K562 (cell line): ENCODE results near the gene HPDL. TPM values are rescaled to one million over a fixed set of nuclear protein-coding genes. Genes with fewer than 3 reads are reported as not detected.

Experiments used
- C11orf30 ChIP-seq: fragments of 450-650 bp; IDR thresholded peaks from 2 replicates; pipeline ENCODE4 v1.6.1; 2016; ENCODE audit warnings: low read depth, mild to moderate bottlenecking
- FOXJ2 ChIP-seq: fragments of 200-800 bp; sonication (Bioruptor generic); IDR thresholded peaks from 2 replicates; pipeline ENCODE4 v1.6.1; 2016; ENCODE audit warnings: missing genetic modification characterization, missing compliant biosample characterization
- GTF2F1 ChIP-seq: IDR thresholded peaks from 2 replicates; pipeline ENCODE4 v1.6.1; 2011; ENCODE audit warnings: low read depth, low read length, improper control_type of control experiment
- ILK ChIP-seq: fragments of 450-650 bp; IDR thresholded peaks from 2 replicates; pipeline ENCODE4 v1.6.1; 2016; ENCODE audit warnings: missing genetic modification characterization, low read depth, mild to moderate bottlenecking, missing compliant biosample characterization, moderate library complexity, borderline replicate concordance
- KAT2B ChIP-seq: IDR thresholded peaks from one replicate; pipeline ENCODE4 v1.6.1; 2012; ENCODE audit warnings: low read depth, mild to moderate bottlenecking, control low read depth, inconsistent platforms, low read length, moderate library complexity
- MCM7 ChIP-seq, 2 experiments: fragments of 450-650 bp; IDR thresholded peaks; 2 replicates each; pipeline ENCODE4 v1.6.1; 2016 to 2018
- PHTF2 ChIP-seq: fragments of 250-450 bp; sonication (Bioruptor Pico); IDR thresholded peaks from 2 replicates; pipeline ENCODE4 v1.5.0; 2021; ENCODE audit warnings: mild to moderate bottlenecking
- POLR2G ChIP-seq: fragments of 200-400 bp; formaldehyde crosslinking; IDR thresholded peaks from 2 replicates; pipeline ENCODE4 v1.6.1; 2017; ENCODE audit warnings: low read depth, mild to moderate bottlenecking, antibody characterized with exemption, low read length, moderate library complexity
- ZBTB8A ChIP-seq: fragments of 450-650 bp; IDR thresholded peaks from 2 replicates; pipeline ENCODE4 v1.6.1; 2018; ENCODE audit warnings: mild to moderate bottlenecking, moderate library complexity; ENCODE audit not compliant: partially characterized antibody
- ZKSCAN1 ChIP-seq: fragments of 150-350 bp; IDR thresholded peaks from 2 replicates; pipeline ENCODE4 v1.6.1; 2016; ENCODE audit warnings: low read depth, low read length
- ZNF12 ChIP-seq: sonication (generic); formaldehyde crosslinking; IDR thresholded peaks from 2 replicates; pipeline ENCODE4 v1.4.0; 2020; ENCODE audit warnings: mild to moderate bottlenecking, missing genetic modification reagents
- ZNF561 ChIP-seq: fragments of 450-650 bp; formaldehyde crosslinking; conservative IDR thresholded peaks from 2 replicates; pipeline ENCODE4 v1.4.0; 2020; ENCODE audit warnings: mild to moderate bottlenecking, moderate library complexity
- polyA plus RNA-seq, 8 experiments: library from polyadenylated mRNA; depleted of rRNA in 4 of 8; stranded (reverse) in 5 of 8; unstranded in 3 of 8; fragments of >200 nt; fragmentation: Nextera tagmentation in 2 of 8; fragmentation: Illumina TruSeq in 1 of 8; extraction: Ambion mirVana in 2 of 8; extraction: Trizol in 1 of 8; gene quantifications; 2 replicates each; pipeline versions ENCODE4 v1.2.1 to v1.2.3, GENCODE V29; 2011 to 2014; ENCODE audit warnings: inconsistent platforms in 1 of 8, missing spikeins in 1 of 8
- total RNA-seq, 7 experiments: library from RNA; depleted of rRNA in 6 of 7; stranded (reverse); fragments of >200 nt in 6 of 7; fragmentation: Illumina TruSeq in 2 of 7; extraction: Trizol in 2 of 7; gene quantifications; 2 replicates each; pipeline versions ENCODE4 v1.2.1 to v1.2.3, GENCODE V29; 2011 to 2021; ENCODE audit warnings: low replicate concordance in 1 of 7
- TF ChIP-seq, protein P1 (sequence below): sonication (generic); formaldehyde crosslinking; IDR thresholded peaks from 2 replicates; pipeline ENCODE4 v1.8.0; 2022; ENCODE audit warnings: mild to moderate bottlenecking, missing genetic modification reagents
- TF ChIP-seq, protein P2 (sequence below): fragments of 450-650 bp; IDR thresholded peaks from 2 replicates; pipeline ENCODE4 v1.6.1; 2014; ENCODE audit warnings: low read depth, mild to moderate bottlenecking, moderate library complexity, borderline replicate concordance
- TF ChIP-seq, protein P3 (sequence below): fragments of 250-450 bp; sonication (Bioruptor Pico); IDR thresholded peaks from 2 replicates; pipeline ENCODE4 v1.4.0; 2020; ENCODE audit warnings: mild to moderate bottlenecking, moderate library complexity, borderline replicate concordance
- TF ChIP-seq, protein P4 (sequence below): fragments of 250-450 bp; sonication (Bioruptor Pico); IDR thresholded peaks from 2 replicates; pipeline ENCODE4 v1.5.0; 2021; ENCODE audit warnings: mild to moderate bottlenecking, moderate library complexity
- TF ChIP-seq, protein P5 (sequence below): fragments of 450-650 bp; IDR thresholded peaks from 2 replicates; pipeline ENCODE4 v1.7.0; 2016; ENCODE audit warnings: borderline replicate concordance

HPDL gene
- total and polyA plus RNA-seq, 9 of the 15 experiments (the other 6 are each of a cell fraction or from before 2014, with no cell fraction given), result not detected

DNA sequence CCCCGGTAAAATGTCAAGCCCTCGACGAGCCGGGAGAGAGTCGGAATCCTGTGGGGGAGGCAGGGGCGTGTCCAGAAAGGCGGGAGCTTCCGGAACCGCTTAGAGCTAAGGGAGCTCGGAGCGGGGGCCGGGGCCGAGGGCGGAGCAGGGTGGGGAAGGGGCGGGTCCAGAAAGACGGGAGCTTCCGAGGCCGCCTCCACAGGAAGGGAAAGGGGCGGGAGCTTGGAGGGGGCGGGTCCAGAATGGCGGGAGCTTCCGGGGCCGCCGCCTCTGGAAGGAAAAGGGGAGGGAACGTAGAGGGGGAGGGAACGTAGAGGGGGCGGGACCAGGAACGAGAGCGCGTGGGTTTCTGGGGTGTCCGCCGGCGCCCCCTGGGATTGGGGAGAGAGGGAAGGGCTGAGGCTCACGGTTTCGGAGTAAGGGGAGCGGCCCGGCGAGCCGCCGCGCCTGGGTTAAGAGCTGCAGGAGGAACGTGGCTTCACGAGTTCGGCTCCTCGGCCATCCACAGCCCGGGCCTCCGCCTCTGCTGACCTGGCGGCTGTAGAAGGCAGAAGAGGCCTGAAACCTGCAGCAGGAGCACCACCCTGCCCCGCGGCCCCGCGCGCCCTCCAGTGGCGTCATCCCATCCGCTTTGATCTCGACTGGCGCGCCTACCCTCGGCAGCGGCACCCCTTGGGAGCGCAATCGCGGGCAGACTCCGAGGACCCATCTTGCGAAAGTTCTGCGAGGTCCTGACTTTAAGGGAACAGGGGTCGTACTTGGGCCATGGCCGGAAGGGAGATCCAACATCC lies 23.0 kb upstream of the HPDL start (continued):
- no peak for TF ChIP-seq FOXJ2
- TF ChIP-seq, protein P1, sequence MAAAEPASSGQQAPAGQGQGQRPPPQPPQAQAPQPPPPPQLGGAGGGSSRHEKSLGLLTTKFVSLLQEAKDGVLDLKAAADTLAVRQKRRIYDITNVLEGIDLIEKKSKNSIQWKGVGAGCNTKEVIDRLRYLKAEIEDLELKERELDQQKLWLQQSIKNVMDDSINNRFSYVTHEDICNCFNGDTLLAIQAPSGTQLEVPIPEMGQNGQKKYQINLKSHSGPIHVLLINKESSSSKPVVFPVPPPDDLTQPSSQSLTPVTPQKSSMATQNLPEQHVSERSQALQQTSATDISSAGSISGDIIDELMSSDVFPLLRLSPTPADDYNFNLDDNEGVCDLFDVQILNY (CRISPR knock-in tag), result peak; percentile 87
- peak; percentile 95 for TF ChIP-seq POLR2G
- no peak for TF ChIP-seq PHTF2
- TF ChIP-seq MCM7 (IDR thresholded peaks at IDR 0.05), result no peak
- TF ChIP-seq C11orf30, result peak; percentile 82
- TF ChIP-seq, protein P2, sequence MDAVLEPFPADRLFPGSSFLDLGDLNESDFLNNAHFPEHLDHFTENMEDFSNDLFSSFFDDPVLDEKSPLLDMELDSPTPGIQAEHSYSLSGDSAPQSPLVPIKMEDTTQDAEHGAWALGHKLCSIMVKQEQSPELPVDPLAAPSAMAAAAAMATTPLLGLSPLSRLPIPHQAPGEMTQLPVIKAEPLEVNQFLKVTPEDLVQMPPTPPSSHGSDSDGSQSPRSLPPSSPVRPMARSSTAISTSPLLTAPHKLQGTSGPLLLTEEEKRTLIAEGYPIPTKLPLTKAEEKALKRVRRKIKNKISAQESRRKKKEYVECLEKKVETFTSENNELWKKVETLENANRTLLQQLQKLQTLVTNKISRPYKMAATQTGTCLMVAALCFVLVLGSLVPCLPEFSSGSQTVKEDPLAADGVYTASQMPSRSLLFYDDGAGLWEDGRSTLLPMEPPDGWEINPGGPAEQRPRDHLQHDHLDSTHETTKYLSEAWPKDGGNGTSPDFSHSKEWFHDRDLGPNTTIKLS, result peak; percentile 74; the same call in 1 of the 2 replicates
- no peak for TF ChIP-seq ZNF561 (CRISPR knock-in tag)
- TF ChIP-seq KAT2B, result no peak
- no peak for TF ChIP-seq ILK
- no peak for TF ChIP-seq GTF2F1
- TF ChIP-seq ZBTB8A, result no peak
- peak; percentile 76 for TF ChIP-seq ZKSCAN1
- TF ChIP-seq, protein P3, sequence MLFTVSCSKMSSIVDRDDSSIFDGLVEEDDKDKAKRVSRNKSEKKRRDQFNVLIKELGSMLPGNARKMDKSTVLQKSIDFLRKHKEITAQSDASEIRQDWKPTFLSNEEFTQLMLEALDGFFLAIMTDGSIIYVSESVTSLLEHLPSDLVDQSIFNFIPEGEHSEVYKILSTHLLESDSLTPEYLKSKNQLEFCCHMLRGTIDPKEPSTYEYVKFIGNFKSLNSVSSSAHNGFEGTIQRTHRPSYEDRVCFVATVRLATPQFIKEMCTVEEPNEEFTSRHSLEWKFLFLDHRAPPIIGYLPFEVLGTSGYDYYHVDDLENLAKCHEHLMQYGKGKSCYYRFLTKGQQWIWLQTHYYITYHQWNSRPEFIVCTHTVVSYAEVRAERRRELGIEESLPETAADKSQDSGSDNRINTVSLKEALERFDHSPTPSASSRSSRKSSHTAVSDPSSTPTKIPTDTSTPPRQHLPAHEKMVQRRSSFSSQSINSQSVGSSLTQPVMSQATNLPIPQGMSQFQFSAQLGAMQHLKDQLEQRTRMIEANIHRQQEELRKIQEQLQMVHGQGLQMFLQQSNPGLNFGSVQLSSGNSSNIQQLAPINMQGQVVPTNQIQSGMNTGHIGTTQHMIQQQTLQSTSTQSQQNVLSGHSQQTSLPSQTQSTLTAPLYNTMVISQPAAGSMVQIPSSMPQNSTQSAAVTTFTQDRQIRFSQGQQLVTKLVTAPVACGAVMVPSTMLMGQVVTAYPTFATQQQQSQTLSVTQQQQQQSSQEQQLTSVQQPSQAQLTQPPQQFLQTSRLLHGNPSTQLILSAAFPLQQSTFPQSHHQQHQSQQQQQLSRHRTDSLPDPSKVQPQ (CRISPR knock-in tag), result no peak
- no peak for TF ChIP-seq ZNF12 (CRISPR knock-in tag)
- TF ChIP-seq, protein P4, sequence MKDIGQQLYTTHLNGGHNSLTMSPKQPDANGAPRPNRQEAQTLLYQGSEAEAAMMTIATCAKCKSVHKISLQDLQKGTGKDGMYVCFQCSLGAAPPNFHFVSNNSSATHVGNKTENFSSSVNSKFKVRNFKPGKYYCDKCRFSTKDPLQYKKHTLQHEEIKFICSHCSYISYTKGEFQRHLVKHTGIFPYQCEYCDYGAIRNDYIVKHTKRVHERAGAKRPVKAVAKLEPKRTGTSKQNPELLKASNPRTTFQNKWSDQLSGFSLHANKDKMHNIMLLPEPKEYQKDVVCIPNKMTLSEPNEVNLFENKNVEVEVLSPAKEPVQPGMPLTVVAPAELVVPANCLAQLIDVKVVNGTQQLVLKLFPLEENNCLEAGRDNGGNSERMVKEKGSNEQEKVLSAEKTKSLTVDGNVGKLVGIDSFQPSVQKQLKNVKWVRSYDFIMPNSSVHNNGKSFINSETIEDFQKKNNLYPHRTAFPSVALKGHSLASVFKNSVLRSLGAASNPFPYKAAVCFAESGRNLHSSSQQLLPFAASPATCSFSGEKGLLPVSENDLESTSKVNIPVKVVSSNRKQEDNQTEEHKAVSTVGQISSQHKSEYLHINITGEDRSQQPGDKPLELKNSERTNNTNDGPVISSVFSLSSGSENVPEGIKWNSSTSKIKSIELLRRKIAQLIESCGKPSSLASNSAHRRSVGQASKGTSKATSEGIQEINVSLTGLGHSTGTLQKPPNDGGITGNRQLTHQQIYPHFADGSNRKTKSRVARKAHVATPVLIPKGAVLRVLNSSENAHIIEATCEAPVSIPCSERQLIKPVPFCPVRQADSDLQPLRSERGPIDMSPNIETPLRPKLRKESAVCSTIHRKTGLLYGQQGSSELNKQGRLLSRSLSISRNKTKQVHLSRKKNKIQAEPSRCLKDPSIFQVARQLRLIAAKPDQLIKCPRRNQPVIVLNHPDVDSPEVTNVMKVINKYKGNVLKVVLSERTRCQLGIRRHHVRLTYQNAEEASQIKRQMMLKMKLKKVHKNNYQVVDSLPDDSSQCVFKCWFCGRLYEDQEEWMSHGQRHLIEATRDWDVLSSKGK (CRISPR knock-in tag), result no peak
- TF ChIP-seq, protein P5, sequence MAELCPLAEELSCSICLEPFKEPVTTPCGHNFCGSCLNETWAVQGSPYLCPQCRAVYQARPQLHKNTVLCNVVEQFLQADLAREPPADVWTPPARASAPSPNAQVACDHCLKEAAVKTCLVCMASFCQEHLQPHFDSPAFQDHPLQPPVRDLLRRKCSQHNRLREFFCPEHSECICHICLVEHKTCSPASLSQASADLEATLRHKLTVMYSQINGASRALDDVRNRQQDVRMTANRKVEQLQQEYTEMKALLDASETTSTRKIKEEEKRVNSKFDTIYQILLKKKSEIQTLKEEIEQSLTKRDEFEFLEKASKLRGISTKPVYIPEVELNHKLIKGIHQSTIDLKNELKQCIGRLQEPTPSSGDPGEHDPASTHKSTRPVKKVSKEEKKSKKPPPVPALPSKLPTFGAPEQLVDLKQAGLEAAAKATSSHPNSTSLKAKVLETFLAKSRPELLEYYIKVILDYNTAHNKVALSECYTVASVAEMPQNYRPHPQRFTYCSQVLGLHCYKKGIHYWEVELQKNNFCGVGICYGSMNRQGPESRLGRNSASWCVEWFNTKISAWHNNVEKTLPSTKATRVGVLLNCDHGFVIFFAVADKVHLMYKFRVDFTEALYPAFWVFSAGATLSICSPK, result no peak
